Testis (tissue), 2 donors: ENCODE data around the gene AMZ1.

Experiments
- CTCF ChIP-seq, 3 experiments: fragments of 450-650 bp in 2 of 3; fragments of 200-600 bp in 1 of 3; sonication (generic) in 1 of 3; IDR thresholded peaks; one replicate each; pipeline ENCODE4 v1.5.1; 2016 to 2019; ENCODE audit warnings: antibody characterized with exemption in 3 of 3, mild to moderate bottlenecking in 2 of 3, moderate library complexity in 1 of 3
- POLR2A ChIP-seq: fragments of 450-650 bp; IDR thresholded peaks from one replicate; pipeline ENCODE4 v1.6.1; 2017; ENCODE audit warnings: antibody characterized with exemption, mild to moderate bottlenecking, moderate library complexity

GRCh38 chr7:2638224-2638991 lies 49.6 kb upstream of the AMZ1 start:
- TF ChIP-seq CTCF (IDR thresholded peaks at IDR 0.05) (no peak), POLR2A (no peak)
